Forelimb muscle (tissue), 1 donor: ENCODE results near the gene TNRC18. TPM values are rescaled to one million over a fixed set of nuclear protein-coding genes. Genes with fewer than 3 reads are reported as not detected.
"Not testable (repeated sequence)": the region's sequence is repeated elsewhere in the genome, so short reads cannot be mapped to it uniquely, and the experiment has no call there.

Experiments used
- DNase-seq: peaks from one replicate; pipeline ENCODE4 v3.0.0-alpha.2; 2013; ENCODE audit warnings: low read depth
- polyA plus RNA-seq: library from polyadenylated mRNA; unstranded; fragments of 120-200 nt; gene quantifications from one replicate; pipeline ENCODE4 v1.2.1, GENCODE V29; 2013; ENCODE audit not compliant: insufficient read length

Gene TNRC18
- polyA plus RNA-seq, 1 donor: 47.9 TPM

DNA sequence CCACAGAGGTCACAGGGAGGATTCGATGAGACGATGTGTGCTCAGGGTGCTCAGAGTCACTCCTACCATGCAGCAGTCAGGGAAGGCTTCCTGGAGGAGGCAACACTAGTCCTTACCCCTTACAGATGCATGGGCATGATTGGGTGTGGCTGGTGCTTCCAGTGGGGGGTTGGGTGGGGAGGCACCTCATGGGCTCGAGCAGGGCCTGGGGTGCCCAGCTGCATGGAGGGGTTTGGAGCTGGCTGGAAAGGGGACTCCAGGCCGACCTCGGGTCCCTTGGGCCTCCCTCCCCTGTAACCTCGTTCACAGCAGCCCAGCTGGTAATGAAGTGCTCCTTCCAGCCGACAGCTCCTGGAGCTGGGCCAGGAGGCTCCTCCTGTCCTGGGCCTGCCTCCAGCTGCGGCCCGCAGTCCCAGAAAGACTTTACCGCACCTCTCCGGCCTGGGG lies 148.6 kb downstream of the TNRC18 start:
- not testable (repeated sequence) for DNase-seq

DNA sequence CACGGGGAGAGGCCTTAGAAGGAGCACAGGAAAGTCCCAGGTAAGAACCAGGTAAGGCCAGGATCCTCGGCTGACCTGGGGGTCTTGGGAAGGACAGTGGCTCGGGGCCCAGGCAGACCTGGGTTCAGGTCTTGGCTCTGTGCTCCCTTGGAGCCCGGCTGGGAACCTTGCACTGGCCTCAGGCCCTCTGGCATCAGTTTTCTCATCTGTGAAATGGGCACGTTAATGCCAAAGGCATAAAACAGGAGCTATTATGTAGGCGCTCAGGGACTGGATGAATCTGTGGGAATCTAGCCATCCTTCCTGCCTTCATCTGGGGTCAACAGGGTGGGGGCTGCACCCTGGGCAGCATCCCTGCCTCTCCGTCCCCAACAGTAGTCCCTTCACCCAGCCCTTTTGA lies 149.2 kb downstream of the TNRC18 start:
- DNase-seq: no peak

DNA sequence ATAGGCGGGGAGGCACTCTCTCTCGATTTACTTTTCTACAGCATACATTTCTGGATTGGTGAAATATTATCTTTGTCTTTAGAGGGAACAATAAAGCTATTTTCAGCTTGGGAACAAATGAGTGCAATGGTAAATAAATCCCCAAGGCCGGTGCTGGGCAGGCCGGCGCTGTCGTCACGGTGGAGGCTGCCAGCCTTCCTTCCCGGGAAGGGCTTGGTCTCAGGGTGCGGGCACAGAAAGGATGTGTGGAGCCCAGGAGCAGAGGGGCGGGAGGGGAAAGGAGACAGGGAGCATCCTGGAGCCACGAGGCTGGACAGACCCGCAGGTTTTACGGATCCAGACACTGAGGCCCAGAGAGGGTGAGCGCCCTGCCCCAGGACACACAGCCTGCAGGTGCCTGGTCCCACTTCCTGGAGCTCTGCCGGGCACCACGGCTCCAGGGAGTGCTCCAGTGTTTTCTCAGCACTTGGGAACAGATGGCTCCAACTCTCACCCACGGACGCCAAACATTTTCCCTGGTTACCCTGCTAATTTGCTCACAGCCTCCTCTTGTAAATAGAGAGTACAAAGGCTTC lies 149.7 kb downstream of the TNRC18 start:
- DNase-seq: not testable (repeated sequence)

DNA sequence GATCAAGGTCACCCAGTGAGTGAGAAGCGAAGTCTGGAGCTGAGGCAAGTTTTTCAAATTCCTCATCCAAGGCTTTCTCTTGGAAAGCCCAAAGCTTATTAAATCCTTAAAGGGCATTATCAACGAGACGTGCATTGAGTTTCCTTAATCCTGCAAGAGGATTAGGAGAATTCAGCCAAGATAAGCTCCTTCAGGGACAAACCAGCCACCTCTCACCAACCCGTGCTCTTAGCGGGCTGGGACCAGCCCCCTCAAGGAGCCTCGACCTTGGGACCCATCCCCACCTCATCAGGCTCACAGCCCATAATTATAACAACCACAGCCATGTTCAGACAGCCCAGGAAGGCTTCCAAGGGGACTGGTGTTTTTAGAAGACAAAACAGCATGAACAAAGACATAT lies 152.8 kb downstream of the TNRC18 start:
- no peak for DNase-seq

DNA sequence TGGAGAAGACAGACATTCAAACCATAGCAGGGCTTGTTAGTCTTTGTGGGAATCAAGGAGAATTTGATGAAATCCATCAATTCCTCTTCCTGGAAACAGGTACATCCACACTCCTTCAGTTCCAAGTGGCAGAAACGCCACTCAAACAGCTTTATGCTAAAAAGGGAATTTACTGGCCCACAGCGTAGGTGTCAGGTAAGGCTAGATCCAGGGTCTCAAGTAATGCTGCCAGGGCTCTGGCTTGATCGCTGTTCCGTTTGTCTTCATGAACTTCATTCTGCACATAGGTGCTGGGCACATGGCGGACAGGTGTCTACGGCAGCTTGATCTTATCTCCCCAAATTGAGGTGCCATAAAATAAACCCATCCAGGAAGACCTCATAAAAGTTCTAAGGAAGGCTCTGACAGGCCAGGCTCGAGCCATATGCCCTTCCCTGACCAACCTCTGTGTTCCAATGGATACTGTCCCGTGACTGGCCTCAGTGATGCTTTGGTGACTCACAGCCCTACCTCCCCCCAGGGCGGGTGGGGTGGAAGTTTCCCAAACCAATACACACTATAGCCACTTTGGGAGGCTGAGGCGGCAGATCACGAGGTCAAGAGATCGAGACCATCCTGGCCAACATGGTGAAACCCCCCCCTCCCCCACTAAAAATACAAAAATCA lies 153.5 kb downstream of the TNRC18 start:
- not testable (repeated sequence) for DNase-seq

DNA sequence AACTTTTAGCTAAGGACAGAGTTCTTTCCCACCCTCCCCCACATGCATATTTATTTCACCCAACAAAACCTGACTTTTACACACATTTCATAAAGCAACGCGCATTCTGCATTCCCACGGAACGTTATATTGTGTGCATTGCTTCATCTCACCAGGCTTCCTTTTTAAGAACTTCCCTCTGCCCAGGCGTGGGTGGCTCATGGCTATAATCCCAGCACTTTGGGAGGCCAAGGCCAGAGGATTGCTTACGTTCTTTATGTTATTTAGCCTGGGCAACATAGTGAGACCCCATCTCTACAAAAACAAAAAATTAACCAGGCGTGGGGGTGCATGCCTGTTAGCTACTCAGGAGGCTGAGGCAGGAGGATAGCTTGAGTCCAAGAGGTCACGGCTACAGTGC lies 155.8 kb downstream of the TNRC18 start:
- DNase-seq: not testable (repeated sequence)

DNA sequence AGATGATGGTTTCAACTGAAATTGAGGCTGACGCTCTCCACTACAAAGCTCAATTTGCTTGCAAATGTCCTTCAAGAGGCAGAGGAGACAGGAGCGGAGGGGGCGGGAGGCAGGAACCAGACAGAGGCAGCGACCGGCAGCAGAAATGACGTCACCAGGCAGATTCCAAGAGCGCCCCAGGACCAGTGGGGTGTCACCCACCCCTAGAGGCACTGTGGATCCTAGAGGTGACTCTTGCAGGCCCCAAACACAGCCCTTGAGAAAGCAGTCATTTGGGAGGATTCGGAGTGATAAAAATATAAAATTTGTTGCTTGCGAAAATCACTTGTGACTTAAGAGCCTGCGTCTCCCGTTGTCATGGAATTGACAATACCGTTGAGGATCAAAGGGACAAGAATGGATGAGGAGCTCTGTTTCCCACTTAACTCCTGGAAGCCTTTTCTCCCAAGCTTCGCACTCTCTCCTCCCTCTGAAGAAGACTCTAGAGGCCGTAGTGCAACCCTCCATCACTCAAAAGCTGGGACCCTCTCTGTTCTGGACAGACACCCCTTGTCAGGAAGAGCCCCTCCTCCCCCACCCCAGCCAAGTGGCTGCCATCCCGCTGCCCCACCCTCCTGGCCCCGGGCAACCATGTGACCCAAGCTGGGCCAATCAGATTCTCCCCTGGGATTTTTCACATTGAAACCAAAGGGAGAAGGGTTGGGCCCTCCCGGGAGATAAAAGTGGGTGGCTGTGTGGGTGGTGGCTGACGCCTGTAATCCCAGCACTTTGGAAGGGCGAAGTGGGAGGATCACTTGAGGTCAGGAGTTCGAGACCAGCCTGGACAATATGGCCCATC lies 157.2 kb downstream of the TNRC18 start:
- no peak for DNase-seq

DNA sequence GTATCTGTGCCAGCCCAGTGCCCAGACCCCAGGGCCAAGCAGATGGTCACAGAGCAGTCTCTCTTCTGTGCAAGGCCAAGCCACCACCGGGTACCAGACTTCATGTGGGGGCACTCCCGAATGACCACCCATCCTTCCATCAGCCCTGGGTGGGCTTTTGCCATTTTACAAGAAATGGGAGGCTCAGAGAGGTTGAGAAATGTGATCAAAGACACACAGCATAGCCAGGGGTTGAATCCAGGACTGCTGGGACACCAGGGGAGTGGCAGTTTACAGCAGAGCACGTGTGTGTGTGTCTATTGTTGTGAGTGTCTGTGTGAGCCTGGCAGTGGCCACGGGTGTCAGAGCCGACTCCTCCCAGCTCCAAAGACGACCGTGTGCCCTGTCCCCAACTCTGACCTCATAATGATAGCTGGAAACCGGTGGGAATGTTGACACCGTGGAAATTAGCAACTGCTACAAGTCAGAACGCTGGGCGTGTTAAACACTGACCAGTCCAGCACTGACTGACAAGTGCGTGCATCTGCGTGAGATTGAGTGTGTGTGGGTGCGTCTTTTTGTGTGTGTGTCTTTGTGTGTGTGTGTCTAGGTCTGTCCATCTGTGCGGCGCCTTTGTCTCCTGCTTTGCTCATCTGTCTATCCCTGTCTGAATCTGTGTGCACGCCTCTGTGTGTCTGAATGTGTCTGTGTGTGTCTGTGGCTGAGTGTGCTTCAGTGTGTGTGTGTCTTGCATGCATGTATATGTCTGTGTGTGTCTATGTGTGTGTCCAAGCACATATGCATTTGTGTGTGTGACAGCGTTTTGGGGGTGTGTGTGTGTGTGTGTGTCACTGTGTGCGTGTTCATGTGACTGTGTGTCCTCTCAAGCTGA lies 158.1 kb downstream of the TNRC18 start:
- no peak for DNase-seq

DNA sequence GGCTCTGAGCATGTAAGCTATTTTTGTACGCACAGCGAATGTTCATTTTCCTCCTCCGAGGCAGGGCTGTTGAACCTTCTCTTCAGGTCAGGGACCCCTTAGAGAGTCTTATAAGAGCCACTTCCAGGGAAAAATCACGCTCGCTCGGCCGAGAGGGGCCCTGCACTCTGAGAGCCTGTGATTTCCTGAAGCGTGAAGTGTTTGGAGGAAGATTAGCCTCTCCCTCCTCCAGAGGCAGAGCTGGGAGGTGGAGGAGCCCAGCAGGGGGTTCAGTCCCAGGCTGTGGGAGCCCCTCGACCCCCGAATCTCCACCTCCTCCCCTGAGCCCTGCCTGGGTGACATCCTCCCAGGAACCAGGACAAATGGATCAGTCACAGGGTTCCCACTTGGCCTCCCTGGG lies 160.6 kb downstream of the TNRC18 start:
- not testable (repeated sequence) for DNase-seq

DNA sequence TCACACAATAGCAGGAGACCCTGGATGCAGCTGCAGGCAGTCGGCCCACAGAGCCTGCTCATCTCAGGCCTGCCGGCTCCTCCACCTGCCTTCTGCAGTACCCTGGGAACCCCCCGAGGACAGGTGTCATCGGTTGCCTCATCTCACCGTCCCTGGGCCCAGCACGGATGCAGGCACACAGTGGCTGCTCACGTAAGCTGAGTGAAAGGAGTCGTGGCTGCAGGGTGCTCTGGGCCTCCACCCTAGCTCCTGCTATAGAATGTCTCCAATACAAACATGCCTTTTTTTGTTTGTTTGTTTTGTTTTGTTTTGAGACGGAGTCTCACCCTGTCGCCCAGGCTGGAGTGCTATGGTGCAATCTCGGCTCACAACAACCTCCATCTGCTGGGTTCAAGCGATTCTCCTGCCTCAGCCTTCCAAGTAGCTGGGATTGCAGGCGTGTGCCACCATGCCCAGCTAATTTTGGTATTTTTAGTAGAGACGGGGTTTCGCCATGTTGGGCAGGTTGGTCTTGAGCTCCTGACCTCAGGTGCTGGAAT lies 163.0 kb downstream of the TNRC18 start:
- DNase-seq: not testable (repeated sequence)

Other genes with a start within 250 kb of the TNRC18 start
- gene WIPI2, start 233.6 kb downstream of the TNRC18 start, polyA plus RNA-seq: 37.4 TPM
- gene SLC29A4, start 140.9 kb downstream of the TNRC18 start, polyA plus RNA-seq: 37.6 TPM
- 4.5 TPM for gene FBXL18, start 90.0 kb upstream of the TNRC18 start, polyA plus RNA-seq
- gene ACTB, start 106.8 kb upstream of the TNRC18 start, polyA plus RNA-seq: 1,537 TPM
- gene FSCN1, start 169.0 kb upstream of the TNRC18 start, polyA plus RNA-seq: 133 TPM